GM19438 (cell line): Measurements from ENCODE around the gene CASR.
"Not testable (repeated sequence)": the region's sequence is repeated elsewhere in the genome, so short reads cannot be mapped to it uniquely, and the experiment has no call there.

Experiments used
- ATAC-seq: cut with Tn5 transposase; IDR thresholded peaks from one replicate; pipeline ENCODE4 v1.9.1; 2021; ENCODE audit warnings: low read depth; ENCODE audit not compliant: unreplicated experiment

Gene CASR, protein sequence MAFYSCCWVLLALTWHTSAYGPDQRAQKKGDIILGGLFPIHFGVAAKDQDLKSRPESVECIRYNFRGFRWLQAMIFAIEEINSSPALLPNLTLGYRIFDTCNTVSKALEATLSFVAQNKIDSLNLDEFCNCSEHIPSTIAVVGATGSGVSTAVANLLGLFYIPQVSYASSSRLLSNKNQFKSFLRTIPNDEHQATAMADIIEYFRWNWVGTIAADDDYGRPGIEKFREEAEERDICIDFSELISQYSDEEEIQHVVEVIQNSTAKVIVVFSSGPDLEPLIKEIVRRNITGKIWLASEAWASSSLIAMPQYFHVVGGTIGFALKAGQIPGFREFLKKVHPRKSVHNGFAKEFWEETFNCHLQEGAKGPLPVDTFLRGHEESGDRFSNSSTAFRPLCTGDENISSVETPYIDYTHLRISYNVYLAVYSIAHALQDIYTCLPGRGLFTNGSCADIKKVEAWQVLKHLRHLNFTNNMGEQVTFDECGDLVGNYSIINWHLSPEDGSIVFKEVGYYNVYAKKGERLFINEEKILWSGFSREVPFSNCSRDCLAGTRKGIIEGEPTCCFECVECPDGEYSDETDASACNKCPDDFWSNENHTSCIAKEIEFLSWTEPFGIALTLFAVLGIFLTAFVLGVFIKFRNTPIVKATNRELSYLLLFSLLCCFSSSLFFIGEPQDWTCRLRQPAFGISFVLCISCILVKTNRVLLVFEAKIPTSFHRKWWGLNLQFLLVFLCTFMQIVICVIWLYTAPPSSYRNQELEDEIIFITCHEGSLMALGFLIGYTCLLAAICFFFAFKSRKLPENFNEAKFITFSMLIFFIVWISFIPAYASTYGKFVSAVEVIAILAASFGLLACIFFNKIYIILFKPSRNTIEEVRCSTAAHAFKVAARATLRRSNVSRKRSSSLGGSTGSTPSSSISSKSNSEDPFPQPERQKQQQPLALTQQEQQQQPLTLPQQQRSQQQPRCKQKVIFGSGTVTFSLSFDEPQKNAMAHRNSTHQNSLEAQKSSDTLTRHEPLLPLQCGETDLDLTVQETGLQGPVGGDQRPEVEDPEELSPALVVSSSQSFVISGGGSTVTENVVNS

DNA sequence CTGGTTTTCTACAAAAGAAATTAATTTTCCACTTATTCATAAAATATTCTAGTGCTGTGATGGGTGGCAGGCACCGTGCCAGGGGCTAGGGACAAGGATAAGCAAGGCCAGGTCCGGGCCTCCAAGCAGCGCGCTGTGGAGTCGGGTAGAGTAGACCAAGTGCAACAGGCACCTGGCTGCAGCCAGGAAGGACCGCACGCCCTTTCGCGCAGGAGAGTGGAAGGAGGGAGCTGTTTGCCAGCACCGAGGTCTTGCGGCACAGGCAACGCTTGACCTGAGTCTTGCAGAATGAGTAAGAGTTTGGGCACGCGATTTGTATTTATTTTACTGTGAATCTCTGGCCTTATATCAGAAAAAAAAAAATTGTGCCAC is at the start of gene CASR:
CASR (plus strand) TSS at position 148 of the 372 bp plus-strand sequence. CDS start 70,522 bp downstream, outside the sequence.
- no peak for ATAC-seq

DNA sequence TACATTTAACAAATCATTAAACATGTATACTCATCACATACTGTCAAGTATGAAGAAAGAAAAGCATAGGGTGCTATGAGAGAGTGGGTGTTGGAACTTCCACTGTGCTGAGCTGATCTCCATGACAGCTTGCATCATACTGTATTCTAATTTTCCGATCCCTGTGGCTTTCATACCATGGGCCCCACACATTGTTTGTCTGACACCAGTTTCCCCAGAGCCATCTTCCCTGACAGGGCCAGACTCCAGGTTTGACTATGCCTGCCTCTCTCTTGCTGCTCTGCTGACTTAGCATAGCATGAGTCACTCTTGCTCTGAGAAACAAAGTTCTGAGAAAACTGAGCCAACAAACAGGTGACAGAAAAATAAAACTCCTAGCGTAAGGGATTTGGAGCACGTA is 37.0 kb upstream of the CASR start:
- ATAC-seq = no peak

- no peak for ATAC-seq
Observed at GRCh38 chr3:122148941-122149627, 34.4 kb upstream of the CASR start.

- no peak for ATAC-seq
Observed at GRCh38 chr3:122151480-122151879, 32.0 kb upstream of the CASR start.

DNA sequence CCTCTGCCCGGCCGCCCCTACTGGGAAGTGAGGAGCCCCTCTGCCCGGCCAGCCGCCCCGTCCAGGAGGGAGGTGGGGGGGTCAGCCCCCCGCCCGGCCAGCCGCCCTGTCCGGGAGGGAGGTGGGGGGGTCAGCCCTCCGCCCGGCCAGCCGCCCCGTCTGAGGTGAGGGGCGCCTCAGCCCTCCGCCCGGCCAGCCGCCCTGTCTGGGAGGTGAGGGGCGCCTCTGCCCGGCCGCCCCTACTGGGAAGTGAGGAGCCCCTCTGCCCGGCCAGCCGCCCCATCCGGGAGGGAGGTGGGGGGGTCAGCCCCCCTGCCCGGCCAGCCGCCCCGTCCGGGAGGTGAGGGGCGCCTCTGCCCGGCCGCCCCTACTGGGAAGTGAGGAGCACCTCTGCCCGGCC is 18.5 kb upstream of the CASR start:
- not testable (repeated sequence) for ATAC-seq

GRCh38 chr3:122167630-122168029 is 15.8 kb upstream of the CASR start:
- no peak for ATAC-seq

DNA sequence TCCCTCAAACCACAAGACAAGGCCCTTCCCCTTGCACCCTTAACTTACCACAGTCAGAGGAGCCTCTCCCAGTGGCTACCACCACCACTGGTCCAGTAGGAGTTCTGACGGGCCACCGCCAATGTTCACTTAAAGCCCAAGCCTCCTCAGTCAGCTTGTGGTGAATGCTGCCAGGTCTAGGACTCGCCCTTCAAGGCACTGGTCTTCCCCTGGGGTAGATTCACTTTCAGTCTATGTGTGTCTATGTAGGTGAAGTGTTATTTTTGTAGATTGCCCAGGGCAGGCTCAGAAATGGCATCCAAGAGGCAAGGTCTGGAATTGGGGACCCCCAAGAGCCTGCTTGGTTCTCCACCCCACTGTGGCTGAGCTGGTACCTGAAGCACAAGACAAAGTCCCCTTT is 15.4 kb upstream of the CASR start:
- no peak for ATAC-seq

DNA sequence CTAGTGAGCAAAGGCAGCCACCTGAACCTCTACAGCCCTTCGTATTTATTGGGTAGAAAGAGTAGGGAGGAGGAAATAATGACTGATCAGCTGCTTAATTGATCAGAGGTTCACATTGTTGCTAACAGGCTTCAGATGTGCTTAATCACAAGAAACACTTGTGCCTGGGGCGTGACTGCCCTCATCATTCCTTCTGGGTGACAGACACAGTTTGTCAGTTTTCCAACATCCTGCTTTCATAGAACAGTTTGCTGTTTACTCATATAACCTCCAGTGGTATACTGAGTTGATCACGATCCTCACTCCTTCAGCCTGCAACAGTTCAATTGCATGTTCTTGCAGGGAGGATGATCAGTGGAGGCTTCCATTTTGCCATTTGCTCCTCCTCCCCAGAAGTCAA is 13.6 kb upstream of the CASR start:
- ATAC-seq = no peak

- ATAC-seq = not testable (repeated sequence)
Observed at GRCh38 chr3:122171361-122171760, 12.1 kb upstream of the CASR start.

DNA sequence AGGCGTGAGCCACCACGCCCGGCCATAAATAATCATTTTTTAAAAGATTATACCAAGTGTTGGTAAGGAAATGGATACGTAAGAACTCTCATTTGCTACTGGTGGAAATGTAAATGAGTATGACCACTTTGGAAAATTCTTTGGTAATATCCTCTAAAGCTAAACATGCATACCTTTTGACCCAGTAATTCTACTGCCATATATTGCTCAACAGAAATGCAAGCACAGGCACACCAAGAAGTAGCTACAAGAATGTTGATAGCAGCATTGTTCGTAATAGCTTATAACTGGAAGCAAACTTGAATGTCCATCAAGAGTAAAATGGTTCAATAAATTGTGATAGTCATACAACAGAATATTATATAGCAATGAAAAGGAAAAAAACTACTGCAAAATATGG is 4.8 kb upstream of the CASR start:
- ATAC-seq = no peak

DNA sequence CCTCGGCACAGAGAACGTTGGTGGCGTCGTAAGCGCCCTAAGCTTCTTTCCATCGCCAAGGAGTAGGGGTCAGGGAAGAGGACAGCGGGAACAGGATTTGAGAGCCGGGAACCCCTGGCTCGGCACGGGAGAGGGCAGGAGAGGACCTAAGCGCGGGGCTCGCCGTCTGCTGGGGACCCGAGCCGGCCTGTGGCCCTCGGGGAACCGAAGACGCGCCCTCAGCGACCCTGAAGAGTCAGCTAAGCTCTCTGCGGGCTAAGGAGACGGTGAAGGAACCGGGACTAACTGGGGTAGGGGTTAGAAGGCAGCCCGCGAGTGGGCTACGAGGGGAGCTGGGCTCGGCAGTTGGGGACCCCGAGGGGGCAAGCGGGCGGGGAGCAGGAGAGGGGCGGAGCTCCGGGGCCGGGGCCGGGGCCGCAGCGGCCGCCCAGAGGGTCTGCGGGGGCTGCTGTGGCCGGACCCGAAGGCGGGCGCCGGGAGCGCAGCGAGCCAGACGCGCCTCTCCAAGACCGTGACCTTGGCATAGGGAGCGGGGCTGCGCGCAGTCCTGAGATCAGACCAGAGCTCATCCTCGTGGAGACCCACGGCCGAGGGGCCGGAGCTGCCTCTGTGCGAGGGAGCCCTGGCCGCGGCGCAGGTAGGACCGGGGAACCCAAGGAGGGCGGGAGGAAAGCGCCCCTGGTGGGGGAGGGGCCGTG is 574 bp downstream of the CASR start:
- ATAC-seq = no peak

DNA sequence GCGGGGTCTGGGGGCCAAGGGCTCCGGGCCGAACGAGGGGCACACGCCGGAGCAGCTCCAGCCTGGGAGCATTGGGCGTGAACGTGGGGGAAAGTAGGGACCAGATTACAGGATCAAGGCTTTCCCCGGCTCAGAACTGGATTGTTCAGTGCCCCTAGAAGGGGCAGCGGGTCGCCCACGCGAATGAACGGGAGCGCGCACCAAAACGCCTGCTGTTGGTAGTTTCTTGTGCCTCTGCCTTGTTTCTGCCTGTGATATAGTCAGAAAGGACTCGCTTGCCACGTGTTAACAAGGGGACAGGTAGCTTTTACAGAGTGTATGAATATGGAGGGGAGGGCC is 1.1 kb downstream of the CASR start:
- ATAC-seq = no peak

- no peak for ATAC-seq
Observed at GRCh38 chr3:122186372-122186771, 2.9 kb downstream of the CASR start.

- ATAC-seq = no peak
Observed at GRCh38 chr3:122188737-122189136, 5.3 kb downstream of the CASR start.

- ATAC-seq = no peak
Observed at GRCh38 chr3:122189357-122189756, 5.9 kb downstream of the CASR start.

DNA sequence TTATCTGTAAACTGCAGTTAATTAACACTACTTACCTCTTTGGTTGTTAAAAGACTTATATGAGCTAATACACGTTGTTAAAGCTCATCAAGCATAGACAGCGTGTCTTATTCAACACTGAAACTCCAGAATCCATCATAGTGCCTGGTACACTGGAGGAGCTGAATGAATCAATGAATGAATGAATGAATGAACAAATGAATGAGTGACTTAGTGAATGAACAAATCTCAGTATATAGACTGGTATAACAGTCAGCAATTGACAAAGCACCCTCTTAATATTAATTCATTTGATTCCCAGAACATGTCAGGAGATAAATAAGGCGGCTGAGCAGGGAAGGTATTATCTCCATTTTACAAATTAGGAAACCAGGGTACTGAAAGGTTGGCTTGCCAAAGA is 7.1 kb downstream of the CASR start:
- no peak for ATAC-seq

- no peak for ATAC-seq
Observed at GRCh38 chr3:122198966-122199365, 15.5 kb downstream of the CASR start.

- no peak for ATAC-seq
Observed at GRCh38 chr3:122199552-122199951, 16.1 kb downstream of the CASR start.

- no peak for ATAC-seq
Observed at GRCh38 chr3:122200661-122201060, 17.2 kb downstream of the CASR start.

- not testable (repeated sequence) for ATAC-seq
Observed at GRCh38 chr3:122201476-122201875, 18.0 kb downstream of the CASR start.
